ENCODE data around the gene MSH2.
A peak's percentile ranks its signal among the peaks of the same experiment; 100 is the strongest.
"Not testable (repeated sequence)": the region's sequence is repeated elsewhere in the genome, so short reads cannot be mapped to it uniquely, and the experiment has no call there.

Gene MSH2

GRCh38 chr2:47405757-47406156 is 2.8 kb downstream of the MSH2 start:
- Histone ChIP-seq H3K4me2 (ENCODE audit: insufficient read depth, low read length) (peak overlapping the region; percentile 43), H3K36me3 (ENCODE audit: insufficient read depth, low read length) (peaks cover 45% of the 10 kb centered on the region)
- ATAC-seq (ENCODE audit: insufficient read depth, low read depth), result no peak

GRCh38 chr2:47406649-47407330 is 3.8 kb downstream of the MSH2 start:
- H3K9me3 ChIP-seq (ENCODE audit: insufficient read depth, low read length, severe bottlenecking); DNase-seq; H2AFZ ChIP-seq (ENCODE audit: low read depth, low read length); H3K27me3 ChIP-seq (ENCODE audit: insufficient read depth, low read length, poor library complexity); H3K4me3 ChIP-seq (ENCODE audit: low read depth in 1 of 2, low read length in 2 of 2); ATAC-seq (ENCODE audit: insufficient read depth, low read depth); H3K27ac ChIP-seq (ENCODE audit: low read length); H3K9ac ChIP-seq (ENCODE audit: low read depth, low read length): not testable (repeated sequence)
- Histone ChIP-seq H3K4me2 (ENCODE audit: insufficient read depth, low read length) (peak overlapping the region; percentile 43), H3K36me3 (ENCODE audit: insufficient read depth, low read length) (peaks cover 54% of the 10 kb centered on the region), H3K79me2 (ENCODE audit: insufficient read depth, low read length) (peaks cover 65% of the 10 kb centered on the region), H4K20me1 (ENCODE audit: insufficient read depth, low read length) (peaks cover 22% of the 10 kb centered on the region), H3K4me1 (ENCODE audit: insufficient read depth, low read length) (peaks cover 41% of the 10 kb centered on the region)

More at GRCh38 chr2:47405757-47406156, 2.8 kb downstream of the MSH2 start:
- no peaks in the 10 kb centered on the region for H3K9me3 ChIP-seq (ENCODE audit: insufficient read depth, low read length, severe bottlenecking)
- TF ChIP-seq EZH2 (IDR thresholded peaks at IDR 0.05; ENCODE audit: borderline replicate concordance, low read depth, low read length, severe bottlenecking) (no peak), CTCF (IDR thresholded peaks at IDR 0.05; ENCODE audit: borderline replicate concordance, extremely low read depth, low read length, poor library complexity, severe bottlenecking) (no peak)
- peaks cover 22% of the 10 kb centered on the region for H4K20me1 ChIP-seq (ENCODE audit: insufficient read depth, low read length)
- H3K27ac ChIP-seq (ENCODE audit: low read length), result no peak overlapping the region
- no peak for DNase-seq
- H3K4me3 ChIP-seq (ENCODE audit: low read depth in 1 of 2, low read length in 2 of 2), result peak overlapping the region in 1 of 2 experiments; percentile 34; a peak in 1 of 4 replicates
- H3K9ac ChIP-seq (ENCODE audit: low read depth, low read length), result no peak overlapping the region
- H2AFZ ChIP-seq (ENCODE audit: low read depth, low read length), result no peak overlapping the region
- peaks cover 65% of the 10 kb centered on the region for H3K79me2 ChIP-seq (ENCODE audit: insufficient read depth, low read length)
- H3K4me1 ChIP-seq (ENCODE audit: insufficient read depth, low read length), result peaks cover 42% of the 10 kb centered on the region
- no peaks in the 10 kb centered on the region for H3K27me3 ChIP-seq (ENCODE audit: insufficient read depth, low read length, poor library complexity)

GRCh38 chr2:47407976-47408375 is 5.0 kb downstream of the MSH2 start:
- H3K4me3 ChIP-seq (ENCODE audit: low read depth in 1 of 2, low read length in 2 of 2); DNase-seq; H3K9me3 ChIP-seq (ENCODE audit: insufficient read depth, low read length, severe bottlenecking); H3K27me3 ChIP-seq (ENCODE audit: insufficient read depth, low read length, poor library complexity); H3K9ac ChIP-seq (ENCODE audit: low read depth, low read length); H3K27ac ChIP-seq (ENCODE audit: low read length); ATAC-seq (ENCODE audit: insufficient read depth, low read depth); H2AFZ ChIP-seq (ENCODE audit: low read depth, low read length): not testable (repeated sequence)
- peak overlapping the region; percentile 42; the same call in 1 of the 2 replicates for H3K4me2 ChIP-seq (ENCODE audit: insufficient read depth, low read length)
- H3K36me3 ChIP-seq (ENCODE audit: insufficient read depth, low read length), result peaks cover 66% of the 10 kb centered on the region
- peaks cover 64% of the 10 kb centered on the region for H3K79me2 ChIP-seq (ENCODE audit: insufficient read depth, low read length)
- H3K4me1 ChIP-seq (ENCODE audit: insufficient read depth, low read length), result peaks cover 33% of the 10 kb centered on the region
- H4K20me1 ChIP-seq (ENCODE audit: insufficient read depth, low read length), result peaks cover 22% of the 10 kb centered on the region

- H3K9ac ChIP-seq (ENCODE audit: low read depth, low read length), result no peak overlapping the region
- H3K36me3 ChIP-seq (ENCODE audit: insufficient read depth, low read length), result peaks cover 94% of the 10 kb centered on the region
- H3K4me2 ChIP-seq (ENCODE audit: insufficient read depth, low read length), result no peak overlapping the region
- ATAC-seq (ENCODE audit: insufficient read depth, low read depth) (0 out of 3 replicates have a peak, but pooled peaks have one; percentile 54), DNase-seq (no peak)
- no peaks in the 10 kb centered on the region for H3K4me1 ChIP-seq (ENCODE audit: insufficient read depth, low read length)
- no peak overlapping the region for H3K4me3 ChIP-seq (ENCODE audit: low read depth in 1 of 2, low read length in 2 of 2)
- no peak overlapping the region for H3K27ac ChIP-seq (ENCODE audit: low read length)
- H3K27me3 ChIP-seq (ENCODE audit: insufficient read depth, low read length, poor library complexity), result no peaks in the 10 kb centered on the region
- H2AFZ ChIP-seq (ENCODE audit: low read depth, low read length), result no peak overlapping the region
- H3K79me2 ChIP-seq (ENCODE audit: insufficient read depth, low read length), result peaks cover 20% of the 10 kb centered on the region; the same call in 1 of the 2 replicates
- TF ChIP-seq EZH2 (IDR thresholded peaks at IDR 0.05; ENCODE audit: borderline replicate concordance, low read depth, low read length, severe bottlenecking) (no peak), CTCF (IDR thresholded peaks at IDR 0.05; ENCODE audit: borderline replicate concordance, extremely low read depth, low read length, poor library complexity, severe bottlenecking) (no peak)
- no peaks in the 10 kb centered on the region for H3K9me3 ChIP-seq (ENCODE audit: insufficient read depth, low read length, severe bottlenecking)
- 0 out of 2 replicates have a peak, but pooled peaks cover 4% of the 10 kb centered on the region for H4K20me1 ChIP-seq (ENCODE audit: insufficient read depth, low read length)
These were observed 11.9 kb downstream of the MSH2 start for GRCh38 chr2:47414682-47415458.

All from DND-41 (cell line).